HG03039 (cell line): Measurements from ENCODE around the gene SLC16A11.

ENCODE experiments used
- ATAC-seq: cut with Tn5 transposase; IDR thresholded peaks from one replicate; pipeline ENCODE4 v1.9.1; 2021; ENCODE audit warnings: mild to moderate bottlenecking, moderate library complexity; ENCODE audit not compliant: unreplicated experiment

The SLC16A11 gene

DNA sequence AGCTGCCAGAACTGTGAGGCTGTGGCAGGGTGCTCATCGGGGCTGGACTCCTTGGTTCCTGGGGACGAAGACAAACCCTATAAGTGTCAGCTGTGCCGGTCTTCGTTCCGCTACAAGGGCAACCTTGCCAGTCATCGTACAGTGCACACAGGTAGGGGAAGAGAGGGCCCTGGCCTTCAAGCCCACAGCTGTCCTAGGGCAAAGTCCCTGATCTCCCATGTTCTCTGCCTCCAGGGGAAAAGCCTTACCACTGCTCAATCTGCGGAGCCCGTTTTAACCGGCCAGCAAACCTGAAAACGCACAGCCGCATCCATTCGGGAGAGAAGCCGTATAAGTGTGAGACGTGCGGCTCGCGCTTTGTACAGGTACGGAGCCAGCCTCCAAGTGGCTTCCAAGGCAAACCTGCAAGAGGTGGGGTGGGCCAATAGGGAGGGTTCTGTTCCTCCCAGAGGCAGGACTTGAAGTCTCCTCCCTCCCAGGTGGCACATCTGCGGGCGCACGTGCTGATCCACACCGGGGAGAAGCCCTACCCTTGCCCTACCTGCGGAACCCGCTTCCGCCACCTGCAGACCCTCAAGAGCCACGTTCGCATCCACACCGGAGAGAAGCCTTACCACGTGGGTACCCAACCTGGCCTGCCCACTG lies 17.3 kb downstream of the SLC16A11 start:
- no peak for ATAC-seq

DNA sequence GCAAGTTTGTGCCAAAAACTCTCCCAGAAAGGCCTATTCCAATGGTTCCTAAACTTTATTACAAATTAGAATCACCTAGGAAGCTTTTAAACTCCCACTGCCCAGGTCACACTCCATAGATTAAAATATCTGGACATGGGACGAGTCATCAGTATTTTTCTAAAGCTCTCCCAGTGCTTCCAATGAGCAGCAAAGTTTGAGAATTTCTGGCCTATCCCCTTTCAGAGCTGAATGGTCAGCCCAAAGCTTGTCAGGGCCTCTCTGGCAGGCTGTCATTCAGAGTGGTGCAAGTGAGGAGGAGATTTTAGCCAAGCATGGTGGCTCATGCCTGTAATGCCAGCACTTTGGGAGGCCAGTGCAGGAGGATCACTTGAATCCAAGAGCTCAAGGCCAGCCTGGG lies 18.6 kb downstream of the SLC16A11 start:
- no peak for ATAC-seq

DNA sequence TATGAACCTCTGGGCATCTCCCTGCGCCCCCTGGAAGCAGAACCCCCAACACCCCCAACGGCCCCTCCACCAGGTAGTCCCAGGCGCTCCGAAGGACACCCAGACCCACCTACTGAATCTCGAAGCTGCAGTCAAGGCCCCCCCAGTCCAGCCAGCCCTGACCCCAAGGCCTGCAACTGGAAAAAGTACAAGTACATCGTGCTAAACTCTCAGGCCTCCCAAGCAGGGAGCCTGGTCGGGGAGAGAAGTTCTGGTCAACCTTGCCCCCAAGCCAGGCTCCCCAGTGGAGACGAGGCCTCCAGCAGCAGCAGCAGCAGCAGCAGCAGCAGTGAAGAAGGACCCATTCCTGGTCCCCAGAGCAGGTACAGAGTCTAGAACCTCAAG lies 19.5 kb downstream of the SLC16A11 start:
- ATAC-seq, result no peak

DNA sequence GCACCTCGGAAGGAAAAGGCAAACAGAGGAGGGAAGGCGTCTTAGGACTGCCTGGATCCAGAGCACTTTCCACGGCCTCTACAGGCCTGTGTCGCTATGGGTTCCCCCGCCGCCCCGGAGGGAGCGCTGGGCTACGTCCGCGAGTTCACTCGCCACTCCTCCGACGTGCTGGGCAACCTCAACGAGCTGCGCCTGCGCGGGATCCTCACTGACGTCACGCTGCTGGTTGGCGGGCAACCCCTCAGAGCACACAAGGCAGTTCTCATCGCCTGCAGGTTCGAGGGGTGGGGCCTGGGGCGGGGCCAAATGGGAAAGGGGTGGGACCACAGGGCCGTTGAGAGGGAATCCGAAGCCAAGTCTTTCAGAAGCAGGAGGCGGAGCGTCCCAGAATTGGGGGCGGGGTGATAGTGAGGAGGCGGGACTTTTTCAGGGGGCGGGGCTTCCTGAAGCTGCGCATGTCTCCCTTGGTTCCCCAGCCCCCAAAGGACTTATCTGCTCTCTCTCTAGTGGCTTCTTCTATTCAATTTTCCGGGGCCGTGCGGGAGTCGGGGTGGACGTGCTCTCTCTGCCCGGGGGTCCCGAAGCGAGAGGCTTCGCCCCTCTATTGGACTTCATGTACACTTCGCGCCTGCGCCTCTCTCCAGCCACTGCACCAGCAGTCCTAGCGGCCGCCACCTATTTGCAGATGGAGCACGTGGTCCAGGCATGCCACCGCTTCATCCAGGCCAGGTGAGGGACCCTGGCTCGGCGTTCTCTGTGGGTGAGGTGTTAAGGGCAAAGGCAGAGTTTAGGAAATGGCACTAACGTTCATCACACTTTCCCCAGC lies 20.1 kb downstream of the SLC16A11 start:
- no peak for ATAC-seq

DNA sequence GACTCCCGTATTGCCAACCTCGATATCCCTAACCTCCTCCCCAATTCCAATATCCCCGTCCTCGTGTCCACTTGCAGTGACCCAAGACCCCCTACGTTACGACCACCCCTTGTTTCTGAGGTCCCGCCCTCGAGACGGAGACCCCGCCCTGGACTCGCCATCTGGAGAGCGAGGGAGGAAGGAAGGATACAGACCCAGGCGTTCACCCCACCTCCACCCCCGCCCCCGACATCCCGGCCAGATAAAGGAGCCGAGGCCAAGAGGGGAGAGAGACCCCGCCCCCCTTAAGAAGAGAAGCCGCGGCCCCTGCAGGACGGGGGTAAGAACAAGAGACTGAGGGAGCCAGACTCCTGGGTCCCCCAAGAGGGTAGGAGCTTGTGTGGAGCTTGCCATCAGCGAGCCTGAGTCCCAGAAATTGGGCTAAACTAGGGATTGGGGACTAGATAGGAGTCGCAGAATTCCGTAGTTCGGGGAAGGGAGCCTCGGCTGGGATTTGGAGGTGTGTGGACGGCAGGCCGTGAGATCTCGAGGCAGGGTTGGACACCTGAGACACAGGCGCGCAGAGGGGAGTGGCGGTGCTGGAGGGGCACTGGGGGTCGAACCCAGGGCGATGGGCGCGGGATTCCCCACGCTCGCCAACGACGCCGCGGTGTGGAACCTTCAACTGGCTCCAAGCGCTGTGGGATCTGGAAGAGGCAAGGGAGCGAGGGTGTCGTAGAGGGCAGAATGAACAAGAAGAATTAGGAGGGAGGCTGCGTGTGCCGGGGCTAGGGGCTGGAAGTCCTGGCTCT lies 20.9 kb downstream of the SLC16A11 start, which contains the start of gene BCL6B:
Gene BCL6B (plus strand): TSS at position 270 of the 791 bp plus-strand sequence. CDS start 622 bp downstream, outside the sequence.
- no peak for ATAC-seq

DNA sequence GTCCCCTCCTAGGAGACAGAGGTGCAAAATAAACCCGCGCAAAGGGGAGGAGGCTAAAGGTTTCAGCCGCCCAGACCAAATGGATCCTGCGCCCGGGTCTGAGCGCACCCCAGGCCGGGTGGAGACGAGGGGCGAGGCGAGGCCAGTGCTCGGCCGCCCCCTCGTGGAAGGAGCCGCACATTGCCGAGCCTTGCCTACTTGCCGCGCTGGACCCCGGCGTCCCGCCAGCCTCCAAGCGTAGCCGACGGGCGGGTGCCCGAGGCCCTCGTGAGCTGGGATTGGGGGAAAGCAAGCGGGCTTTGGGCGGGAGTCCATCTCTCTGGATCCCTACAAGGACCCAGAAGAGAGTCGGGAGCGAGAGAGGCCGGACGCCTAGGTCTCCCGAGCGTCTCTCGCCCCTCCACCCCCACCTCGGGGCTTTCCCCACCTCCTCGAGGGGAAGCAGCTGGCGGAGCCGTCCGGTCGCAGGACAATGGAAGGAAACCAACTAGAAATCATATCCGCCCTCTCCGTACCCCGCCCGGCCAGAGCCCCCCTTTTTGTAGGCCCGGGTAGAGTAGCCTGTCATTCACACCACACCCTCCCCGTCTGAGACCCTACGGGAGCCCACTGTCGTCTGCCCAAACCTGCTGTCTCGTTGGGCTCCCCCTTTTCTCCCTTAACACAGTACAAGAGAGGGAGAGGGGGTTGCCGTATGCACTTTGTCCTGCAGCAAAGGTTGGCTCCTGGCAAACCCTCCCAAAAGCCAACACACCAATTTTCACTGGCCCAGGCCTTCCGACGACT lies 21.7 kb downstream of the SLC16A11 start:
- ATAC-seq, result peak; percentile 39

DNA sequence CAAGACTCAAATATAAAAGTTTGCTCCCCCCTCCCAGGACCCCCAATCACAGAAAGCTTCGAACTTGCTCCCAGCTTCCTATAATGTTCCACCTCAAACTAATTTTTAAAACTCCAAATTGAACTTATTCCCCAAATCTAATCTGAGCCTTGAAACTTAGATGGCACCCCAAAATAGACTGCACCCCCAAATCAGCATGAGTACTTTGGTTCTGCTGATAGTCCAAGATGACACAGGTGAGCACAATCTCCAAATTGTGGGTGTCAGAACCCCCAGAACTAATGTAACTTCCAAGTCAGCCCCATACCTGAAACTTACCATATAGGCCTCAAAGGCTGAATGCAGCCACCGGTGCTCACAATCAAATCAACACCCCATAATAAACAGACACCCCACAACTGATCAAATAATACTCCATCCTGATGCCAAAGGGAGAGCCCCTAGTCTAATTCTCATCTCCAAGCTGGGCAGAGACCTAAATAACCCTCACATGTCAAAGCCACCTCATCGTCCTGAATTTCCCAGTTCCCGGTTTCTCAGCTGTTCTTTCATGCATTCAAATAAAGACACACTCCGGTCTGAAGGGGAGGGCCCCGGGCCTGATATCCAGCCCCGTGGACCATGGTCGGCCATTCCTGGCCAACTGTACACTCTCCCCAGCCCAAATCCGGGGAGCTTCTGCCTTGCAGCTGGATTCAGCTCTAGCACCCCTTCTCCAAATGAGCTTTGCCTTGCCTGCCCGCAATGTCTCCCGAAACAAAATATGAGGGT lies 22.8 kb downstream of the SLC16A11 start:
- no peak for ATAC-seq

DNA sequence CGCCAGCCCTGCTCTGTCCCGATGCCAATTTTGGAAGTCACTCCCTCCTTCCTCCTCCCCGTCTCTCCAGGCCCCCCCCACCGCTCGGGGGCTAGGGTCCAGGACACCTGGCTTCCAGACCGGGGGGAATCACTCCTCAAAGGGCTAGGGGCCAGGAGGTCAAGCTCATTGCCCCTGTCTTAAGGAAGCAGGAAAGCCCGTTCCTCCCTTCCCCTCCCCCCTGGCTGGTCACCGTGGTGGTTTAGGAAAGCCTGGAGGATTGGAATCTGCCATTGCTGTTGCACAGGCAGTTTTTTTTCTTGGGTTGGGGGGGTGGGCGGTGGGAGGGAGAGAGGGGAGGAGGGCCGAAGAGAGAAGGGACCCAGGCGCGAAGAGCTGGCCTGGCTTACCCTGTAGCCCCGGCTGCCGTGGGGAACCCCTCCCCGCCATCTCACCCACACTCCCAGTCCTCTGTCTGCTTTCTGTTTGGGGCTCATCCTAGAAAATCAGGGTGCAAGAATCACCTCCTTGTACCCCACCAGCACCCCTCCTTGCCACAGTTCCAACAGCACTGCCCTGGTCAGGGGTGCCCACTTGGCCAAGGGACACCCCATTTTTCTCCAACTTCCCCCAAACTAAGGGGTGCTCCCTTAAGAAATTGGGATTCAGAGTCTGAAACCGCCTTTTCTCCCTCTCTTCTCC lies 23.9 kb downstream of the SLC16A11 start:
- ATAC-seq, result no peak

DNA sequence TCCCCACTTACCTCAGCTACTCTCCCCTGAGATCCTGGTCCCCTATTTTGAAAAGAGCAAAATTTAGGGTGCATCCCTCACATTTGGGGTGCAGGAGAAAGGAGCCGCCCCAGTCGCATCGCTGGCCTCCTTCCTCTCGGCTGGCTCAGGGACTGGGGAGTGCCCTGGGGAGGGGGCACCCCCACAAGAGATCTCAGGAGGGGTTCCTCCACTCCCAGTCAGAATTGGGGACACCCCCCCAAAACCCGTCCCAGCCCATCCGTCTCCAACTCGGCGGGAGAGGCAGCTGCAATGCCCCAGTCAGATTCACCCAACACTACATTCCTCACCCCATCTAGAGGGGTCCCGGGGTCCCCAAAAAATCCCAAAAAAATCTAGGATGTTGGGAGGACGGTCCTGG lies 24.5 kb downstream of the SLC16A11 start:
- no peak for ATAC-seq

DNA sequence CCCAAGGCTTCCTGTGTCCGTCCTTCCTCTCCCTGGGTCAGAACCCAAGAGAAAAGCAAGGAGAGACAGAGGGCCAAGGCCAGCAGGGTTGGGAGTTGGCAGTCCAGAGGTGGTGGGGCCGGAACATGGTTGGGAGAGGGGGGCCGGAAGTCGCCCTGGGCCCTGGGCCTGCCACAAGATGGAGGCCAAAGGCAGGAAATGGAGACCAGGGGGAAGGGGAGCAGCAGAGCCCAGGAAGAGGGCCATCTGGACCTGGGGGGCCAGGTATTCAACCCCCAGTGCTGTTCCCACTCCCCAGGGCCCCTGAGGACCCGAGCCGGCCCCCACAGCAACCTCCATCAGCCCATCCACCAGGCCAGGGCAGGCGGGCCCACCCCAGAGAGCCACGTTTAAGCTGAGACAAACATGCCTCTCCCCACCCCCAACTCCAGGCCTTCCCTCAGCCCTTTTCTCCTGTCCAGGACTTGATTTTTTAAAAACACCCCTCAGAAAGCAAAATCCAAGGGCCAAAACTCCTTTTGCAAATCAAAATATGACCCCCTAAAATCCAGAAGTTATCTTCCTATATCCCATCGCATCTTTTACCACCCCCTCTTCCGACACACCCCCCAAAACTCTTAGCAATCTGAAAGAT lies 25.4 kb downstream of the SLC16A11 start:
- ATAC-seq, result no peak

DNA sequence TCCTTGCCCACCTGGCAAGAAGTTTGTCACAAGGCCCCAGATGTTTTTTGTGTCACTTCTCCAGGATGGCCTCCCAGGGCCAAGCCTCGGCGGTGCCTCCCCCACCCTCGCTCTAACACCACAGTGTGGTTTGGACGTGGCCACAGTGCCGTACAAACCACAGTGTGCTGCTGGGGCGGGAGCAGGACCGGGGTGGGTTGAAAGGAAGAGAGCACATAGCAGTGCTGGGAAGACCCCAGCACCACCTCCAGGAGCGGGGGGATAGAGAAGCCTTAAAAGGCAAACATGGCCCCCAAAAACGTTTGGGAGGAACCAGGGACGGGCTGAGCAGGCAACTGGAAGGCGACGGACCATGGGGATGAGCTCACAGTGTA lies 26.1 kb downstream of the SLC16A11 start:
- no peak for ATAC-seq

DNA sequence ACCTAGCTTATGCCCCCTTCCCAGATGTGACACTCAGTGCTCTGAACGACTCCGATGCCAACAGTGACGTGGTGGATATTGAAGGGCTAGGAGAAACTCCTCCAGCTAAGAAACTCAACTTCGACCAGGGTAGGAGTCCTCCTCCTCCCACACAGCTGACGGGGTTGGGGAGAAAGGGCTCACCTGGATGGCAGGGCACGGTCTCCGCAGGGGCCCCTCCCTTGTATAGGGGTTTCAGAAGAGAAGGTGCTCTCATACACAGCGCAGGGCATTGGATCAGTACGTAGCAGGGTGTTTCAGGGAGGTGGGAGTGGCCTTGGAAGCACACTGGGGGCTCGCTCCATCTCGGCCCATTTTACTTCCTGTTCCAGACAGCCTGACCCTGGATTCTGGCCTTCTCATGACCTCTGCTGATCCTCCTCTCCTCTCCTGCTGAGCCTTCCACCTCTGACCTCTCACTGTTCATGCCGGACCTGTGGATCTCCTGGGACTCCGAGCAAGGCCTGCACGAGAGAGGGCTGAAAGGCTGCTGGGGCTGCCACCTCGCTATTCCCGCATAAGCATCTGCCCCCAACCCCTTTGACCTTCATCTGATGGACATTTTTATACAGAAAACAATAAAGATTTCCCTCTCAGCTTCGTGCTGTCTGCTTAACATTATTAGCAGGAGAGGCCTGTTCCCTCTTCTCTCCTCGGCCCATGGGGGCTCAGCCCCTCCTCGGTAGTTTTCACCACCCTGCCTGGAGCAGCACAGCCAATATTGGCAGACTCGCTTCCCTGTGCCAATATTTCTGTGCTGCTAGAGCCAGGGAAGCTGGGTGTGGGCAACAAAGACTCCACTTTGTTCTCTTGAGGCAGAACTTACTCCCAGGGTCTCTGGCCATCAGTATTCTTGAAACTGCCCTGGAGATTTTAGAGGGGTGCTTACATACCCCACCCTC lies 26.7 kb downstream of the SLC16A11 start:
- no peak for ATAC-seq

DNA sequence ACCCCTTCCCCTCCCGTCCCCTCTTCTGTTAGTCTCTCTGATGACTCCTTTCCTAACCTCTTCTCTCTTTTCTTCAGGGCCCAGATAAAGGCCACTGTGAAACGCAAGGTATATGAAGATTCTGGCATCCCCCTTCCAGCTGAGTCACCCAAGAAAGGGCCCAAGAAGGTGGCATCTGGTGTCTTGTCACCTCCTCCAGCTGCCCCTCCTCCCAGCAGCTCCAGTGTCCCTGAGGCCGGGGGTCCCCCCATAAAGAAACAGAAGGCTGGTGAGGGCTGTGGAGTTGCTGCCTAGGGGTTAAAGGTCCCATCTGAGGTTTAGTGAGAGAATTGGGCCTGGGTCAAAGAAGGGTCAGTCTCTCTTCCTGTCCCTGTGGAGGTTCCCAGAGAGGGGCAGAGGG lies 27.5 kb downstream of the SLC16A11 start:
- ATAC-seq, result no peak

DNA sequence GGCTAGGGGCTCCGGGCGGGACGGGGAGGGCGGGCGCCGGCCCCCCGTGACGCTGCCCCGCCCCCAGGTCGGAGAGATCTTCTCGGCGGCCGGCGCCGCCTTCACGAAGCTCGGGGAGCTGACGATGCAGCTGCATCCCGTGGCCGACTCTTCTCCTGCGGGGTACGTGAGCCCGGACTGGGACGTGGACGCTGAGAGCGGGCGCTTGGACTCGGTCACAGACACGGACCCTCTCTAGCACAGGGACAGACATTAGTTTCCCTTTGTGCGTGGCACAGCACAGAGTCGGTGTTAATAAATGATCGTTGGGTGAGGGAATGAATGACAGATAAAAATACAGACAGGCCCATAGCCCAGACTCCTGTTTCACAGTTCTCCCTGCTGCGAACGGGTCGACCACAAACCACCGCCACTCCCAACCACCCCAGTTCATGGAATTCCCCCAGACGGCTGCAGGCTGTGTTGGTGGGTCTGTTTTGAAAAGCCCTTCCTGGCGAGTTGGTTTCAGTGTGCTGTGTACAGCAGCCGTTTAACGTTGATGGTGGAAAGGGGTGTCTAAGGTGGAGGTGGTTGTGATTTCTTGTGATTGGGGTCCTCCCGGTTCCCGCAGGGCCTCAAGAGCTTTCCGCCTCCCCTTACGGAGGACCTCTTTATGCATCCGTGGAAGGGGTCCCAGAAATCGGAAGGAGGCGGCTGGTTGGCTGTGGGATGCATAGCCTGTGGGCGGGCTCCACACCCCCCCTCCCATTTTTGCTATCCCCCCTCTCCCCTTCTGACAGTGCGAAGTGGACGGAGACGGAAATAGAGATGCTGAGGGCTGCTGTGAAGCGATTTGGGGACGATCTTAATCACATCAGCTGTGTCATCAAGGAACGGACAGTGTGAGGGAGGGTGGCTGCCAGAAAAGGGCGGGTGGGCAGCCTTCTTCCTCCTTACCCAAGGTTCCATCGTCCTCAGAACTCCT lies 28.6 kb downstream of the SLC16A11 start:
- ATAC-seq, result peak; percentile 14

DNA sequence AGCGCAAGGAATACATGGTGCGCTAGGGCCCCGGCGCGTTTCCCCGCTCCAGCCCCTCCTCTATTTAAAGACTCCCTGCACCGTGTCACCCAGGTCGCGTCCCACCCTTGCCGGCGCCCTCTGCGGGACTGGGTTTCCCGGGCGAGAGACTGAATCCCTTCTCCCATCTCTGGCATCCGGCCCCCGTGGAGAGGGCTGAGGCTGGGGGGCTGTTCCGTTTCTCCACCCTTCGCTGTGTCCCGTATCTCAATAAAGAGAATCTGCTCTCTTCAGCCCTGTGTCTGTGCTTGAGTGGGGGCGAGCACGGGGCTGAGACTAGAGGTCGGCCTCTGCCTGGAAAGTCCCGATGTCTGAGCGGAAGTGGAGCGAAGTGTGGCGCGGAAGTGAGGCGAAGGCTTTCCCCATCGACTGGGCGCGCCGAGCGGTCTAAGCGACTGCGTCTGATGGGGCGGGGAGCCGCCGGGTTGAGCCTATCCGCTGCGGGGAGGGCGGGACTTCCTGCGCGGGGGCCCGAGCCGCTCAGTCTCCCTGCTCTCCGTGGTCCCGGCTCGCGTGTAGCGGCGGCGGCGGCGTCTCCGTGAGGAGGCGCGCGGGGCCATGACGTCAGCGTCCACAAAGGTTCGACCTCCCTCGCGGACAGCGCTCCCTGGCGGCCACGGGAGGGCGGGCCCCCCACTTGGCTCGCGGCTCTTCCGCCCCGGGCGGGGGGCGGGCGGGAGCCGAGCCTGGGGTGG lies 29.5 kb downstream of the SLC16A11 start:
- ATAC-seq, result peak; percentile 65

DNA sequence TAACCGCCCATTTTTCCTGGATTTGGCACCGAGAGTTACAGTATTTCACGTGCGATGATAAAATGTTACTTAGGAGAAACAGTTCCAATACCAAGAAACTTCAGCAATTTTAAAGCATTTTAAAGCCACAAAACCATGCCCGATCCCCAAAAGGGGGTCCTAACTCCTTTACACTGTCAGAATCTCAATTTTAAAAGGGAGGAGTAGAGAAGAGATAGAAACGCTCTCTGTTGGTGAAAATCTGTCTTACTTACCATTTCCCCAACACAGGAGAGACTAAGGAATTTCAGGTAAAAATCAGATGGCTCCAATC lies 32.0 kb downstream of the SLC16A11 start:
- ATAC-seq, result no peak
